Cerebellar nuclear complex (tissue), 1 donor: ENCODE data around the gene SSU72.
A peak's percentile ranks its signal among the peaks of the same experiment; 100 is the strongest.
"Not testable (repeated sequence)": the region's sequence is repeated elsewhere in the genome, so short reads cannot be mapped to it uniquely, and the experiment has no call there.

Experiments used
- DNase-seq, 2 experiments: peaks; one replicate each; lab custom pipeline; 2025; lab: John Stamatoyannopoulos, UW

The SSU72 gene

DNA sequence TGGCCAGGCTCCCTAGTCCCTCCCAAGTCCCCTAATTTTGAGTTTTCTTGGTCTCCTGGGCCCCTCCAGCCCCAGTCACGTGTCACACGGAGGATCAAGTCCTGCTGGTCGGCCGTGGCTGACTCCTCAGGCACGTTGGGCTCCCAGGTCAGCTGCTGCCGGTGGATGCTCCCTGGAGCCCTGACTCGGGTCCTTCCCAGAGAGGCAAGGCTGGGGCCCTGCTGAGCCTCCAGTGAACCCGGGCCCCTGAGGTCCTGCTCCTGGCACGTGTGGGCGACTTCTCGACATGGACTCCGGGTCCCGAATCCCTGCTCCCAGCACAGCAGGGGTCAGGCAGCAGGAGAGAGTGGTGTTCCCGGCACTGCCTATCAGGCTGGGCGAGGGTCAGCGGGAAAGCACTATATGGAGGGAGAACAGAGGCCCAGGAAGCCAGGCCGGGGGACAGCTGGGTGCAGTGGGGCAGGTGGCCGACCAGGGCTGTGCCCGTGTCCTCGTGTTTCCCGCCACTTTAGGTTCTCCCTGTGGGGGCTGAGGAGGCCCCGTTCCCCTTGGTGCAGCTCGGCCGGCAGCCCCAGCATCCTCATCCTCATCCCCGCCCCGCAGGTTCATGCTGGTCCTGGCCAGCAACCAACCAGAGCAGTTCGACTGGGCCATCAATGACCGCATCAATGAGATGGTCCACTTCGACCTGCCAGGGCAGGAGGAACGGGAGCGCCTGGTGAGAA, 47.4 kb downstream of the SSU72 start:
- DNase-seq: no peak

DNA sequence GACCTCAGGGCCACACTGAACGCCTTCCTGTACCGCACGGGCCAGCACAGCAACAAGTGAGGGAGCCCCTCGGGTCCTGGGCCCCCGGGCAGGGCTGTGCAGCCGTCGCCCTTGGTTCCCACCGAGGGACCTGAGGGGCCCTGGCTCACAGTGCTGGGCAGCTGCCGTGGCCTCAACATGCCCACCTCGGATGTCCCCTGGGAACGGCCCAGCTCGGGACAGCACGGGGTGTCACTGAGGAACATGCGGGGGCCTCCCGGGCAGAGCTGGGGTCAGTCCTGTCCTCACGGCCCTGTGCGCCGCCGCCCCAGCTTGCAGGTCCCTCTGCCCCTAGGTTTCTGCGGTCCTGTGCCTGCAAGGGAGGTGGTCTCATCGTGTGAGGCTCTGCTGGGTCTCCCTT, 48.2 kb downstream of the SSU72 start:
- DNase-seq: not testable (repeated sequence)

- not testable (repeated sequence) for DNase-seq
Measured at GRCh38 chr1:1524750-1525383, 49.8 kb downstream of the SSU72 start.

DNA sequence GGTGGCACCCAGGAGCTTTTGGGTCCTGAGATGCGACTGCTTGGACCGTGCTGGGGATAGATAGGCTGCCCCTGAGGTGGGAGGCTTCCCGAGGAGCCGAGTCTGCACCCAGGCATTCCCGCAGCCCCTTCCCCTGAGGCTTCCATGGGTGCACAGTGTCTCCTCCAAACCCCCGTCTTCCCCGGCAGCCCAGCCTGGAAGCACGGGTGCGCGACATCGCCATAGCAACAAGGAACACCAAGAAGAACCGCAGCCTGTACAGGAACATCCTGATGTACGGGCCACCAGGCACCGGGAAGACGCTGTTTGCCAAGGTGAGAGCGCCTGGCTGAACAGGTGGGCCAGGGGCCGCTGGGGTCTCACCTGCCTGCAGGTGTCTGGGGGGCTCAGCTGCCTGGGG, 51.0 kb downstream of the SSU72 start:
- DNase-seq: not testable (repeated sequence)

- DNase-seq: not testable (repeated sequence)
Measured at GRCh38 chr1:1523226-1523625, 51.4 kb downstream of the SSU72 start.

- DNase-seq: not testable (repeated sequence)
Measured at GRCh38 chr1:1522536-1522935, 52.1 kb downstream of the SSU72 start.

- DNase-seq: no peak
Measured at GRCh38 chr1:1521331-1521730, 53.3 kb downstream of the SSU72 start.

DNA sequence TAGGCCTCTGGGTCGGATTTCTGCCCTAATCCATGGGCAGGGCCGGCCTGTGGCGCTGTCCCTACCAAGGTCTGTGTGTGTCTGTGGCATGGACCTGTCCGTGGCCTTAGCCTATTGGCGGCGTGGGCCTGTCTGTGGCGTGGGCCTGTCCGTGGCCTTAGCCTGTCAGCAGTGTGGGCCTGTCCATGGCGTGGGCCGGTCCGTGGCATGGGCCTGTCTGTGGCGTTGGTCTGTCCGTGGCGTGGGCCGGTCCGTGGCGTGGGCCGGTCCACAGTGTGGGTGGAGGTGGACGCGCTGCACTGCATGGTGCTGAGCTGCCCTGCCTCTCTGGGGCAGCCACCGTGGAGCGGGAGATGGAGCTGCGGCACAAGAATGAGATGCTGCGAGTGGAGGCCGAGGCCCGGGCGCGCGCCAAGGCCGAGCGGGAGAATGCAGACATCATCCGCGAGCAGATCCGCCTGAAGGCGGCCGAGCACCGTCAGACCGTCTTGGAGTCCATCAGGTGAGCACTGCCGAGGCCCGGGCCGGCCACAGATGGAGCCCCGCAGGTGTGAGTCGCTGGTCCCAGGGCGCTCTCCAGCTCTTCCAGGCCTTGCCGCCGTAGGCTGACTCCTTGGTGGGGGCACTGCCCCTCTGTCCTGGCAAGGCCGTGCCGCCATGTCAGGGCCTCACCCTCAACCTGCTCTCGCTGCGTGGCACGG, 54.7 kb downstream of the SSU72 start:
- DNase-seq: not testable (repeated sequence)

DNA sequence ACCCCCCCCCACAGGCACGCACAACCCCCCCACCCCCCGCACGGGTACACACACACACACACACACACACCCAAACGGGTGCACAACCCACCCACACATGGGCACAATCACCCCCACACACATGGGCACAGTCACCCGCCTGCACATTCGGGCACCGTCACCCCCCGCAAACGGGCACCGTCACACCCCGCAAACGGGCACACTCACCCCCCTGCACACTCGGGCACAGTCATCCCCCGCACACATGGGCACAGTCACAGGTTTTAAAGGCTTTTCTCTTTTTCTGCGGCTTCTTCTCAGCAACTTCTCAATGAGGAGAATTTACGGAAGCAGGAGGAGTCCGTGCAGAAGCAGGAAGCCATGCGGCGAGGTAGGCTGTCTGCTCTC, 56.0 kb downstream of the SSU72 start:
- DNase-seq: not testable (repeated sequence)

- no peak for DNase-seq
Measured at GRCh38 chr1:1517973-1518620, 56.6 kb downstream of the SSU72 start.

DNA sequence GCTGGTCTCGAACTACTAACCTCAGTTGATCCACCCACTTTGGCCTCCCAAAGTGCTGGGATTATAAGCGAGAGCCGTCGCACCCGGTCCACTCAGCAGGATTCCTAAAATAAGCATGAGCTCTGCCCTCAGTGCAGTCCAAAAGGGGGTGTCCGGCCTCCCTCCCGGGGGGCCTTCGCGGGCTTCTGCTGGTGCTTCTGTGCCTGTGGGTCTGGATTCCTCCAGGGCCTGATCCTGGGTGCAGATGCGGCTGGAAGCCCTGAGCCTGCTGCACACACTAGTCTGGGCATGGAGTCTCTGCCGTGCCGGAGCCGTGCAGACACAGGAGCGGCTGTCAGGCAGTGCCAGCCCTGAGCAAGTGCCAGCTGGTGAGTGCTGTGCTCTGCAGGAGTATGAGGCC, 57.7 kb downstream of the SSU72 start:
- not testable (repeated sequence) for DNase-seq

GRCh38 chr1:1514376-1514775, 60.3 kb downstream of the SSU72 start:
- DNase-seq: not testable (repeated sequence)

GRCh38 chr1:1513675-1514074, 61.0 kb downstream of the SSU72 start:
- not testable (repeated sequence) for DNase-seq

- not testable (repeated sequence) for DNase-seq
Measured at GRCh38 chr1:1512425-1512824, 62.2 kb downstream of the SSU72 start.

DNA sequence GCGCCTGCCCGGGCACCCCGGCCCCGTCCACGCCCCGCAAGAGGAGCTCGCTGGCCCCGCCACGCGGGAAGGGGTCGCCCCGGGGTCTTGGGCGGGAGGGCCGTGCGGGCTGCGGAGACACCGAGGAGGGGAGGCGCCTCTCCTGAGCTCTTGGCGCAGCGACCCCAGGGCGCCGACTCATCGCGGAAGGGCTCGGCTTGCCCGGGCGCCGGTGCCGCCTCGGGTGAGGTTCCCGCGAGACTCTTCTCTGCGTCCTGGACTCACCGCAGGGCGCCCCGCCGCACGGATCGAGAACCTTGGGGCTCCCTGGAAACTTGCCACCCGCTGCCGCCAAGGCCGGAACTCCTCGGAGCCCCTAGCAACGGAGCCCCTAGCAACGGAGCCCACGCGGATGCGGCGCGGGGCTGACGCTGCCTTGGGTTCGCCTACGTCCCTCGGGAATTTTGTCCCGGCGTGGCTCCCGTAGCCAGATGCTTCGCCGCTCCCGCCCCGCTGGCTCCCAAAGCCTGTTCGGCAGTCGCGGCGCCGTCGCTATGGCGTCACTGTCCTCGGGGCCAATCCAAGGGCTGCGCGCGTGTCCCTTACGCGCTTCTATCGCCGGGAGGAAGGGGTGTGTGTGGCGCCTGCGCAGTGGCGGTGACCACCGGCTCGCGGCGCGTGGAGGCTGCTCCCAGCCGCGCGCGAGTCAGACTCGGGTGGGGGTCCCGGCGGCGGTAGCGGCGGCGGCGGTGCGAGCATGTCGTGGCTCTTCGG, 63.0 kb downstream of the SSU72 start, which contains the start of gene ATAD3A:
ATAD3A (plus strand) TSS at position 630 of the 753 bp plus-strand sequence; CDS start at position 737, 107 bp downstream.
- DNase-seq: peak; percentile 63 to 78

DNA sequence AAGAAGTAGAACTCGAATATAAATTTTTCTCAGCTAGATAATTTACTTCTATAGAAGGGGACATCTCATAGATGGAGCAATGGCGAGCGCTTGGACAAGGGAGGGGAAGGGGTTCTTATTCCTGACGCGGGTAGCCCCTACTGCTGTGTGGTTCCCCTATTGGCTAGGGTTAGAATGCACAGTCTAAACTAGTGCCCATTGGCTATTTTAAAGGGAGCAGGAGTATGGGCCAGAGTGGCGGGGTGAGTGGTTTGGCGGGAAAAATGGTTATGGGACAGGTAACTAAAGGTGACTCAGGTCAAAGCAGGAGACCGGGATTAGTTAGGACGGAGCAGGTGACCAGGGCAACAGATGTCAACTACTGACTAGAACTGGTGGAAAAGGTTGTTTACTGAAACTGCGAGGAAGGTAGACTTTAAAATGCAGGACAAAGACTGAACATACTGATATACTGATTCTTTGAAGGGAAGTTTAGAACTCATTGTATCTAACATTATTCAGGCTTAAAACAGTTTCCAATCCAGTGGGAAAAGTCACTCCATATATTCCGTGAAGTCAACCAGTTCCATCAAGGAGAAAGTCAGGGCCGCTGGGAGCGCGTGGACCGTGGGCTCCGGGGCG, 63.6 kb downstream of the SSU72 start:
- no peak for DNase-seq

- not testable (repeated sequence) for DNase-seq
Measured at GRCh38 chr1:1509465-1509850, 65.2 kb downstream of the SSU72 start.

GRCh38 chr1:1508775-1509464, 65.7 kb downstream of the SSU72 start:
- not testable (repeated sequence) for DNase-seq

DNA sequence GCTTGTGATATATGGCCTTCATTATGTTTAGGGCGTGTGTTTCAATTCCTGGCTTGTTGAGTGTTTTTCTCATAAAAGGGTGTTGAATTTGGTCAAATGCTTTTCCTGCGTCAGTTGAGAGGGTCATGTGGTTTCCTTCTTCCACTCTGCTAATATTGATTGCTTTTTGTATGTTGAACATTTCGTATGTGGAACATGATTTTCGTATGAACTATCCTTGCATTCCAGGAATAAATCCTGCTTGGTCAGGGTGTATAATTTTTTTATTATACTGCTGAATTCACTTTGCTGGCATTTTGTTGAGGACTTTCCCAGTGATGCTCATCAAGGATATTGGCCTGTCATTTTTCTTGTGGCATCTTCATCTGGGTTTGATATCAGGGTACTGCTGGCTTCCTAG, 67.4 kb downstream of the SSU72 start:
- DNase-seq: no peak

DNA sequence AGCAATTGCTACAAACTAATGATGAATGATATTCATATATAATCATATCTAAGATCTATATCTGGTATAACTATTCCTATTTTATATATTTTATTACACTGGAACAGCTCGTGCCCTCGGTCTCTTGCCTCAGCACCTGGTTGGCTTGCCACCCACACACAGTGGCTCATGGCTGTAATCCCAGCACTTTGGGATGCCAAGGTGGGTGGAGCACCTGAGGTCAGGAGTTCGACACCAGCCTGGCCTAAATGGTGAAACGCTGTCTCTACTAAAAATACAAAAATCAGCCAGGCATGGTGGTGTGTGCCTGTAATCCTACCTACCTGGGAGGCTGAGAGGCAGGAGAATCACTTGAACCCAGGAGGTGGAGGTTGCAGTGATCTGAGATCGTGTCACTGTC, 68.9 kb downstream of the SSU72 start:
- DNase-seq: not testable (repeated sequence)
